OCI-LY7 (cell line): Measurements from ENCODE around the gene GPX7. TPM values are rescaled to one million over a fixed set of nuclear protein-coding genes. Genes with fewer than 3 reads are reported as not detected.

Experiments
- BruUV-seq: library from RNA; stranded (reverse); fragments of 400-500 nt; replicated peaks from 2 replicates; lab custom pipeline; 2021; lab: Mats Ljungman, UMichigan
- CTCF ChIA-PET: fragments of 300-600 bp; sonication (Branson Sonifier 250); formaldehyde crosslinking; loops from one replicate; lab custom pipeline; 2022; ENCODE audit warnings: antibody characterized with exemption; ENCODE audit not compliant: unreplicated experiment; lab: Charles Lee
- POLR2A ChIA-PET: fragments of 300-600 bp; sonication (Branson Sonifier 250); formaldehyde crosslinking; loops from one replicate; lab custom pipeline; 2022; ENCODE audit warnings: antibody characterized with exemption; lab: Charles Lee
- DNase-seq: peaks from one replicate; pipeline ENCODE4 v3.0.0-alpha.2; 2015; ENCODE audit warnings: low spot score
- H2AFZ ChIP-seq: fragments of 200-600 bp; sonication (generic), shearing (Covaris generic); 2 replicates; pipeline ENCODE4 v1.6.1; 2014; ENCODE audit warnings: mild to moderate bottlenecking, antibody characterized with exemption, low read length, moderate library complexity
- H3K27ac ChIP-seq: fragments of 200-600 bp; sonication (generic); 2 replicates; pipeline ENCODE4 v1.5.1; 2014; ENCODE audit warnings: mixed run types, low read depth, mild to moderate bottlenecking, moderate library complexity, low read length, inconsistent platforms; ENCODE audit not compliant: poor library complexity, severe bottlenecking
- H3K36me3 ChIP-seq: fragments of 200-600 bp; sonication (generic); 2 replicates; pipeline ENCODE4 v1.6.1; 2014; ENCODE audit warnings: mild to moderate bottlenecking, antibody characterized with exemption, low read length, moderate library complexity, mixed read lengths; ENCODE audit not compliant: insufficient read depth
- H3K4me1 ChIP-seq: fragments of 200-600 bp; sonication (generic); 2 replicates; pipeline ENCODE4 v1.5.1; 2014; ENCODE audit warnings: mild to moderate bottlenecking, low read length; ENCODE audit not compliant: insufficient read depth, poor library complexity, severe bottlenecking
- H3K4me2 ChIP-seq: fragments of 200-600 bp; sonication (generic); 2 replicates; pipeline ENCODE4 v1.6.1; 2014; ENCODE audit warnings: mild to moderate bottlenecking, low read length
- H3K4me3 ChIP-seq: fragments of 200-600 bp; sonication (generic); 2 replicates; pipeline ENCODE4 v1.5.1; 2014; ENCODE audit warnings: mild to moderate bottlenecking, low read depth, low read length; ENCODE audit not compliant: poor library complexity, severe bottlenecking
- H3K79me2 ChIP-seq: fragments of 200-600 bp; sonication (generic); 2 replicates; pipeline ENCODE4 v1.6.1; 2016; ENCODE audit warnings: low read depth, mild to moderate bottlenecking, low read length, moderate library complexity, mixed read lengths; ENCODE audit not compliant: insufficient read depth
- H3K9me2 ChIP-seq: fragments of 200-600 bp; sonication (generic); 2 replicates; pipeline ENCODE4 v1.6.1; 2016; ENCODE audit warnings: mild to moderate bottlenecking, low read length, mixed read lengths; ENCODE audit not compliant: insufficient read depth
- H3K9me3 ChIP-seq: fragments of 200-600 bp; sonication (generic); 2 replicates; pipeline ENCODE4 v1.6.1; 2014; ENCODE audit warnings: mild to moderate bottlenecking, mixed run types, low read length, mixed read lengths
- H4K20me1 ChIP-seq: fragments of 200-600 bp; sonication (generic); 2 replicates; pipeline ENCODE4 v1.6.1; 2014; ENCODE audit warnings: mild to moderate bottlenecking, antibody characterized with exemption, low read length, moderate library complexity, mixed read lengths; ENCODE audit not compliant: insufficient read depth
- CTCF ChIP-seq: fragments of 200-600 bp; sonication (generic); conservative IDR thresholded peaks from 2 replicates; pipeline ENCODE4 v1.5.1; 2014; ENCODE audit warnings: mild to moderate bottlenecking, antibody characterized with exemption, low read length, moderate library complexity, mixed read lengths
- EZH2phosphoT487 ChIP-seq: fragments of 200-600 bp; sonication (generic); IDR thresholded peaks from 2 replicates; pipeline ENCODE4 v1.6.1; 2018; ENCODE audit warnings: low read depth, borderline replicate concordance, mild to moderate bottlenecking, mixed run types, antibody characterized with exemption, low read length, moderate library complexity, mixed read lengths
- intact Hi-C: fragments of 100-400 bp; cut with micrococcal nuclease; formaldehyde crosslinking; loops from one replicate; pipeline ENCODE4 v1.10.0; 2022; ENCODE audit not compliant: unreplicated experiment
- total RNA-seq, 2 experiments: library from RNA; depleted of rRNA in 1 of 2; stranded (reverse); fragments of >200 nt in 1 of 2; shearing (Covaris generic) in 1 of 2; gene quantifications; 2 replicates each; pipeline ENCODE4 v1.2.3, GENCODE V29; 2014 to 2022

The GPX7 gene
- total RNA-seq, 2 experiments from 2014 or later = not detected

GRCh38 chr1:52595061-52595460 is 7.1 kb upstream of the GPX7 start:
- CTCF ChIA-PET = no interaction called here
- Histone ChIP-seq H3K9me2 (no peaks in the 10 kb centered on the region), H3K36me3 (no peaks in the 10 kb centered on the region), H3K9me3 (no peaks in the 10 kb centered on the region), H3K79me2 (no peaks in the 10 kb centered on the region), H3K4me1 (peaks cover 35% of the 10 kb centered on the region), H3K27ac (no peak overlapping the region), H3K4me2 (no peak overlapping the region), H4K20me1 (no peaks in the 10 kb centered on the region), H3K4me3 (no peak overlapping the region), H2AFZ (no peak overlapping the region)
- intact Hi-C loops = no loop called here
- DNase-seq = no peak
- POLR2A ChIA-PET = interaction anchor here (1.1 kb wide), 1 partner anchor 10 kb away, joined by 3 read pairs; no protein-coding TSS in a partner anchor
- no TSS peak for BruUV-seq
- no peak for TF ChIP-seq EZH2phosphoT487
- TF ChIP-seq CTCF = no peak

GRCh38 chr1:52597912-52598311 is 4.3 kb upstream of the GPX7 start:
- BruUV-seq = no TSS peak
- Histone ChIP-seq H3K4me3 (no peak overlapping the region), H3K9me2 (no peaks in the 10 kb centered on the region), H3K4me1 (peaks cover 22% of the 10 kb centered on the region), H3K4me2 (no peak overlapping the region), H4K20me1 (no peaks in the 10 kb centered on the region), H2AFZ (no peak overlapping the region), H3K36me3 (no peaks in the 10 kb centered on the region), H3K79me2 (no peaks in the 10 kb centered on the region), H3K9me3 (no peaks in the 10 kb centered on the region), H3K27ac (no peak overlapping the region)
- intact Hi-C loops = no loop called here
- no peak for DNase-seq
- no peak for TF ChIP-seq CTCF
- no peak for TF ChIP-seq EZH2phosphoT487
- POLR2A ChIA-PET = no interaction called here
- CTCF ChIA-PET = no interaction called here

- ChIA-PET POLR2A (interaction anchor here (0.7 kb wide), 1 partner anchor 294 kb away, joined by 5 read pairs; no protein-coding TSS in a partner anchor), CTCF (no interaction called here)
- no peaks in the 10 kb centered on the region for H4K20me1 ChIP-seq
- intact Hi-C loops = no loop called here
- no peak overlapping the region for H3K27ac ChIP-seq
- no peaks in the 10 kb centered on the region for H3K79me2 ChIP-seq
- H2AFZ ChIP-seq = no peak overlapping the region
- no peak overlapping the region for H3K4me3 ChIP-seq
- DNase-seq = no peak
- TF ChIP-seq CTCF = no peak
- TF ChIP-seq EZH2phosphoT487 = no peak
- H3K4me1 ChIP-seq = peaks cover 22% of the 10 kb centered on the region
- H3K36me3 ChIP-seq = no peaks in the 10 kb centered on the region
- no TSS peak for BruUV-seq
- no peaks in the 10 kb centered on the region for H3K9me3 ChIP-seq
- no peak overlapping the region for H3K4me2 ChIP-seq
- no peaks in the 10 kb centered on the region for H3K9me2 ChIP-seq
Measured at GRCh38 chr1:52598729-52599128, 3.4 kb upstream of the GPX7 start.
